AG10803 (cell line): Measurements from ENCODE around the gene WNT2.
A peak's percentile ranks its signal among the peaks of the same experiment; 100 is the strongest.
"Not testable (repeated sequence)": the region's sequence is repeated elsewhere in the genome, so short reads cannot be mapped to it uniquely, and the experiment has no call there.

Experiments
- DNase-seq: peaks from one replicate; pipeline ENCODE4 v3.0.0; 2010; ENCODE audit warnings: low read depth
- H3K4me3 ChIP-seq: 2 replicates; pipeline ENCODE4 v1.5.1; 2011; ENCODE audit warnings: mild to moderate bottlenecking, low read length, control low read depth
- CTCF ChIP-seq: conservative IDR thresholded peaks from 2 replicates; pipeline ENCODE4 v1.5.1; 2011; ENCODE audit warnings: mild to moderate bottlenecking, low read length, control low read depth, inconsistent platforms

WNT2 gene

GRCh38 chr7:117250801-117251200, 72.1 kb downstream of the WNT2 start:
- H3K4me3 ChIP-seq: no peak overlapping the region
- peak; percentile 80 for DNase-seq
- TF ChIP-seq CTCF: no peak

GRCh38 chr7:117250245-117250644, 72.6 kb downstream of the WNT2 start:
- no peak for DNase-seq
- no peak for TF ChIP-seq CTCF

GRCh38 chr7:117249696-117250095, 73.2 kb downstream of the WNT2 start:
- DNase-seq: no peak
- no peak for TF ChIP-seq CTCF
- H3K4me3 ChIP-seq: no peak overlapping the region

More at GRCh38 chr7:117250245-117250644, 72.6 kb downstream of the WNT2 start:
- no peak overlapping the region for H3K4me3 ChIP-seq

- peak; percentile 43 for DNase-seq
- no peak overlapping the region for H3K4me3 ChIP-seq
- TF ChIP-seq CTCF: no peak
These were observed 74.0 kb downstream of the WNT2 start for GRCh38 chr7:117248829-117249228.

GRCh38 chr7:117247809-117248208, 75.0 kb downstream of the WNT2 start:
- no peak for TF ChIP-seq CTCF
- H3K4me3 ChIP-seq: no peak overlapping the region
- DNase-seq: peak; percentile 32

GRCh38 chr7:117245703-117246102, 77.2 kb downstream of the WNT2 start:
- not testable (repeated sequence) for H3K4me3 ChIP-seq, DNase-seq

- no peak for TF ChIP-seq CTCF
- no peak for DNase-seq
- no peak overlapping the region for H3K4me3 ChIP-seq
These were observed 79.5 kb downstream of the WNT2 start for GRCh38 chr7:117243390-117243789.

GRCh38 chr7:117241088-117241487, 81.8 kb downstream of the WNT2 start:
- no peak for DNase-seq
- no peak for TF ChIP-seq CTCF
- no peak overlapping the region for H3K4me3 ChIP-seq
